T-cell (primary cell): ENCODE results near the gene C15orf39. TPM values are rescaled to one million over a fixed set of nuclear protein-coding genes. Genes with fewer than 3 reads are reported as not detected.
"Not testable (repeated sequence)": the region's sequence is repeated elsewhere in the genome, so short reads cannot be mapped to it uniquely, and the experiment has no call there.

Source experiments
- ATAC-seq, 4 experiments: fragments of 200-7000 bp in 3 of 4; fragments of 150-1000 bp in 1 of 4; cut with Tn5 transposase; replicated peaks in 1 of 4; 1 replicate in 3 of 4; 2 replicates in 1 of 4; pipeline ENCODE4 v1.10.0; 2021; ENCODE audit warnings: moderate library complexity in 3 of 4, mild to moderate bottlenecking in 2 of 4, moderate number of reproducible peaks in 1 of 4
- CTCF ChIA-PET, 2 donors: fragments of 300-600 bp; sonication (Branson Sonifier 250); formaldehyde crosslinking; loops; one replicate each; lab custom pipeline; 2022; ENCODE audit warnings: antibody characterized with exemption in 2 of 2; lab: Charles Lee
- POLR2A ChIA-PET, 2 donors: fragments of 300-600 bp; sonication (Branson Sonifier 250); formaldehyde crosslinking; loops; one replicate each; lab custom pipeline; 2022; ENCODE audit warnings: antibody characterized with exemption in 2 of 2; lab: Charles Lee
- DNase-seq, 35 experiments: peaks; one replicate each; pipeline versions ENCODE4 v3.0.0 to v3.0.0-alpha.2; 2013 to 2023
- H3K27ac ChIP-seq: one replicate; pipeline ENCODE4 v1.5.1; 2013; ENCODE audit warnings: low read length
- H3K27me3 ChIP-seq, 2 experiments: replicated peaks in 1 of 2; 1 replicate in 1 of 2; 2 replicates in 1 of 2; pipeline versions ENCODE4 v1.6.1 to v1.7.0; 2013; ENCODE audit warnings: low read length in 1 of 2, mixed read lengths in 1 of 2; ENCODE audit not compliant: control insufficient read depth in 2 of 2, insufficient read depth in 2 of 2; ENCODE audit errors: extremely low read depth in 1 of 2
- H3K36me3 ChIP-seq, 2 donors: 1 replicate in 1 of 2; 2 replicates in 1 of 2; pipeline versions ENCODE4 v1.6.1 to v1.7.0; 2013; ENCODE audit warnings: low read length in 1 of 2; ENCODE audit not compliant: control insufficient read depth in 2 of 2, insufficient read depth in 1 of 2; ENCODE audit errors: extremely low read depth in 1 of 2
- H3K4me1 ChIP-seq, 2 experiments: 1 replicate in 1 of 2; 2 replicates in 1 of 2; pipeline versions ENCODE4 v1.6.1 to v1.7.0; 2013; ENCODE audit warnings: low read length in 2 of 2, mixed read lengths in 1 of 2; ENCODE audit not compliant: insufficient read depth in 2 of 2, control insufficient read depth in 1 of 2; ENCODE audit errors: extremely low read depth in 1 of 2
- H3K4me3 ChIP-seq, 2 donors: 1 replicate in 1 of 2; 2 replicates in 1 of 2; pipeline versions ENCODE4 v1.5.1 to v1.7.0; 2013; ENCODE audit warnings: mild to moderate bottlenecking in 2 of 2, low read length in 1 of 2, moderate library complexity in 1 of 2; ENCODE audit not compliant: control insufficient read depth in 1 of 2; ENCODE audit errors: extremely low read depth in 1 of 2
- H3K9me3 ChIP-seq: 2 replicates; pipeline ENCODE4 v1.7.0; 2013
- H3K27ac Mint-ChIP-seq, 2 donors: one replicate each; pipeline ENCODE4 v1.8.0; 2020 to 2021; ENCODE audit warnings: mild to moderate bottlenecking in 2 of 2, mixed read lengths in 2 of 2
- H3K27me3 Mint-ChIP-seq, 2 donors: one replicate each; pipeline ENCODE4 v1.8.0; 2021 to 2022; ENCODE audit warnings: mixed read lengths in 2 of 2
- H3K36me3 Mint-ChIP-seq: one replicate; pipeline ENCODE4 v1.8.0; 2021; ENCODE audit warnings: mixed read lengths
- H3K4me1 Mint-ChIP-seq, 3 donors: one replicate each; pipeline ENCODE4 v1.8.0; 2020 to 2022; ENCODE audit warnings: mixed read lengths in 3 of 3, mild to moderate bottlenecking in 1 of 3
- H3K4me3 Mint-ChIP-seq, 3 donors: one replicate each; pipeline ENCODE4 v1.8.0; 2020 to 2022; ENCODE audit warnings: mild to moderate bottlenecking in 3 of 3, mixed read lengths in 3 of 3, moderate library complexity in 3 of 3
- H3K9me3 Mint-ChIP-seq, 3 donors: one replicate each; pipeline ENCODE4 v1.8.0; 2020 to 2022; ENCODE audit warnings: mixed read lengths in 3 of 3
- WGBS: methylation state at CpG from one replicate; pipeline ENCODE4 v1.1.5; 2013; ENCODE audit warnings: missing lambda C conversion rate; ENCODE audit not compliant: insufficient coverage; 5-methylcytosine and 5-hydroxymethylcytosine counted together
- total RNA-seq, 35 experiments: library from RNA in 6 of 35; stranded (reverse) in 6 of 35; fragments of 120-200 nt in 1 of 35; gene quantifications; one replicate each; pipeline versions ENCODE4 v1.2.1 to v1.2.4 and lab custom pipeline; 2013 to 2026

Gene C15orf39
- total RNA-seq, 5 donors from 2014 or later (not counting 1 experiment from before 2014, with no cell fraction given) = 25.2 to 40.3 (median 37.8) TPM

DNA sequence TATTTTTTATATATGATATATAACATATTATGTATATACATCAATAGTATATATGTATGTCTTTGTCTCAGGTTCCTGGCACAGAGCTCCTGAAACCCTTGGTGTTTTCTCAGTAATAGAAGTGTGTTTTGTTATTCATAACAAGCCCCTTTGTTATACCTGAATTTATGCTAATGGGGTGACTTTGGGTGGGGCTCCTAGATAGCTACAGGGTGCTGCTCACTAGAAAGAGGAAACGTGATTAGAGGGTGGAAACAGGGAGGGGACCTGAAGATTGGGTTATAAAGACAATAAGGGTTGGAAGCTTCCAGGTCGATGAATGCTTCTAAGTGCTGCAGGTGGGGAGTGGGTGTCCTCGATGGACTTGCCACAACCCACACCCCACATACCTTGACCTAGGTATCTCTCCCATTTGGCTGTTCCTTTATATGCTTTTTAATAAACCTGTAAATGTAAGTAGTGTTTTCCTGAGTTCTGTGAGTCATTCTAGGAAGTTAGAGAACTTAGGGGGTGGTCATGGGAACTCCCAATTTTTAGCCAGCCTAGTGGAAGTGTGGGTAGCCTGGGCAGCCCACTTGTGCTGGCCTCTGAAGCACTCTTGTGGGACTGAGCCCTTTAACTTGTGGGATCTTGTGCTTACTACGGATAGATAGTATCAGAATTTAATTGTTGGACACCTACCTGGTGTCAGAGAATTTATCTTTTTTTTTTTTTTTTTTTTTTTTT lies 36.9 kb upstream of the C15orf39 start:
- POLR2A ChIA-PET = interaction anchor here in 1 of 2 donors (0.6 kb wide), 1 partner anchor 452 kb away, joined by 3 read pairs; no protein-coding TSS in a partner anchor
- Mint-ChIP-seq H3K27me3 (no peaks in the 10 kb centered on the region), H3K9me3 (no peaks in the 10 kb centered on the region), H3K36me3 (no peaks in the 10 kb centered on the region), H3K27ac (peak overlapping the region in 1 of 2 donors; percentile 26), H3K4me3 (no peak overlapping the region), H3K4me1 (peaks cover 0 to 5% (median 0%) of the 10 kb centered on the region in 3 donors)
- Histone ChIP-seq H3K4me1 (no peaks in the 10 kb centered on the region), H3K36me3 (no peaks in the 10 kb centered on the region), H3K4me3 (no peak overlapping the region), H3K9me3 (no peaks in the 10 kb centered on the region), H3K27me3 (no peaks in the 10 kb centered on the region), H3K27ac (no peak overlapping the region)
- no peak for DNase-seq
- no peak for ATAC-seq
- no CpG with 5 or more reads among the region's 4 CpGs for WGBS
- CTCF ChIA-PET = interaction anchor here in 1 of 2 donors (0.5 kb wide), 1 partner anchor 645 kb away, joined by 6 read pairs; no protein-coding TSS in a partner anchor

DNA sequence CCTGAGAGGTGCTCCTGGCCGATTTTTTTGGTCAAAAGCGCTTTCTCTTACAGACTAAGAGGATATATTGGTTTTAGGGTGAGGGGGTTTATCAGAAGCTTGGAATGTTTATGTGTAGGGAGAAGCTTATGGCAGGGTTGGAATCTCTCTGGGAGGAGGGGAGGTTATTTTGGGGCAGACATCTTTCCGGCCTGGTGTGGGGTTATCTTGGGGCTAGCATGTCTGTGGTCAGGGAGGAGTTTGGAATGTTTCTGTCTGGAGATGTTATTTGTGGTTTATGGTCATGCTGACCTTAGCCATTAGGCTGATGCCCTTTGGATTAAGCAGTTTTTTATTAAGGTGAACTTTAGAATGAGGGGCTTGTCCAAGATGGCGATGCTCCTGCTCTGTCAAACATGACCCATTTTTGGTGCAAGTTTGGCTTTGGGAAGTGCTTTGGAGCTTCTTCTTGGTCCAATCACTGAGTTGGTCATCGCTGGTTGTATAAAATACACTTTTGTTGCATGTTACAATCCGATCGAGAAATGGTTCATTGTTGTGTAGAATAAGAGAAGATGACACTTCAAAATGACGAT lies 35.1 kb upstream of the C15orf39 start:
- H3K27ac ChIP-seq, H3K9me3 ChIP-seq, H3K4me3 Mint-ChIP-seq, H3K4me3 ChIP-seq, H3K27ac Mint-ChIP-seq, H3K36me3 ChIP-seq, CTCF ChIA-PET, H3K27me3 ChIP-seq, H3K4me1 ChIP-seq, DNase-seq, ATAC-seq, H3K27me3 Mint-ChIP-seq, H3K9me3 Mint-ChIP-seq, H3K4me1 Mint-ChIP-seq, H3K36me3 Mint-ChIP-seq, POLR2A ChIA-PET: not testable (repeated sequence)
- 85% methylated on average over 6 of the region's 8 CpGs for WGBS

DNA sequence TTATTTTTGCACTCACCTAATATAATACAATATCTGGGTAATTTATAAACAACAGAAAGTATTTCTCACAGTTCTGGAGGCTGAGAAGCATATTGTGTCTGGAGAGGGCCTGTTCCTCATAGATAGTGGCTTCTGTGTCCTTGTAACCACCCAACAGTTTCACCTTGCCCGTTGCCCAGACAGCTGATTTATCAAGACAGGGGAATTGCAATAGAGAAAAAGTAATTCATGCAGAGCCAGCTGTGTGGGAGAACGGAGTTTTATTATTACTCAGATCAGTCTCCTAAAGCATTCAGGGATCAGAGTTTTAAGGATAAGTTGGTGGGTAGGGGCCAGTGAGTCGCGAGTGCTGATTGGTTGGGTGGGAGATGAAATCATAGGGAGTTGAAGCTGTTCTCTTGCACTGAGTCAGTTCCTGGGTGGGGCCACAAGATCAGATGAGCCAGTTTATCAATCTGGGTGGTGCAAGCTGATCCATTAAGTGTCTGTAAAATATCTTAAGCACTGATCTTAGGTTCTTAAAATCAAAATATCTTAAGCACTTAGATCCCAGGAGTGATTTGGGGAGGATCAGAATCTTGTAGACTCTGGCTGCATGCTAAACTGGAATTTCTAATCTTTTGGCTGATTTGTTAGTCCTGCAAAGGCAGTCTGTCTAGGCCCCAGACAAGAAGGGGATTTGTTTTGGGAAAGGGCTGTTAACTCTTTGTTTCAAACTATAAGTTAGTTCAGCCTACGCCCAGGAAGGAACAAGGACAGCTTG lies 33.9 kb upstream of the C15orf39 start:
- ChIA-PET CTCF (no interaction called here), POLR2A (no interaction called here)
- peak overlapping the region in 1 of 2 donors; percentile 24 for H3K27ac Mint-ChIP-seq
- no peaks in the 10 kb centered on the region for H3K9me3 Mint-ChIP-seq
- WGBS = 87% methylated on average over 3 of the region's 5 CpGs
- Histone ChIP-seq H3K27me3 (no peaks in the 10 kb centered on the region), H3K27ac (no peak overlapping the region), H3K4me1 (no peaks in the 10 kb centered on the region), H3K9me3 (no peaks in the 10 kb centered on the region), H3K36me3 (no peaks in the 10 kb centered on the region), H3K4me3 (no peak overlapping the region)
- H3K4me1 Mint-ChIP-seq = peaks cover 0 to 10% (median 7%) of the 10 kb centered on the region in 3 donors
- H3K27me3 Mint-ChIP-seq = no peaks in the 10 kb centered on the region
- no peak for DNase-seq
- no peak overlapping the region for H3K4me3 Mint-ChIP-seq
- no peaks in the 10 kb centered on the region for H3K36me3 Mint-ChIP-seq
- no peak for ATAC-seq

DNA sequence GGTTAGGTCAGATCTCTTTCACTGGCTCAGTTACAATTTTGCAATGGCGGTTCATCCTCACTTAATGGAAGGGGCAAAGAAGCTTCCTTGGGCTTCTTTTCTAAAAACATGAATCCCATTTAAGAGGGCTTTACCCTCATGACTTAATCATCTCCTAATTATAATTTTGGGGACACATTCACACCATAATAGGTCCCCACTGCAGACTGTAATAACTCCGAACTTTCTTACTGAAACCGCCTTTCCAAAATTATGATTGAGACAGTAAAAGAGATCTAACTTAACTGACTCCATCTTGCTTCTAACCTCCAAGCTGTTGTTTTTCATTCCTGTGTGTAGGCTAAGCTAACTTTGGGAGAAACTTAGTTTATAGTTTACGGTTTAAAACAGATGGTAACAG lies 33.3 kb upstream of the C15orf39 start:
- H3K4me1 Mint-ChIP-seq = peaks cover 0 to 10% (median 7%) of the 10 kb centered on the region in 3 donors
- ChIA-PET CTCF (no interaction called here), POLR2A (no interaction called here)
- no peak overlapping the region for H3K4me3 Mint-ChIP-seq
- H3K4me1 ChIP-seq = no peaks in the 10 kb centered on the region
- H3K9me3 Mint-ChIP-seq = no peaks in the 10 kb centered on the region
- no peaks in the 10 kb centered on the region for H3K36me3 ChIP-seq
- no peak overlapping the region for H3K27ac ChIP-seq
- WGBS = 100% methylated on average over 1 of the region's 4 CpGs
- ATAC-seq (no peak), DNase-seq (no peak)
- H3K27me3 ChIP-seq = no peaks in the 10 kb centered on the region
- H3K4me3 ChIP-seq = no peak overlapping the region
- no peak overlapping the region for H3K27ac Mint-ChIP-seq
- H3K9me3 ChIP-seq = no peaks in the 10 kb centered on the region
- no peaks in the 10 kb centered on the region for H3K27me3 Mint-ChIP-seq
- no peaks in the 10 kb centered on the region for H3K36me3 Mint-ChIP-seq

DNA sequence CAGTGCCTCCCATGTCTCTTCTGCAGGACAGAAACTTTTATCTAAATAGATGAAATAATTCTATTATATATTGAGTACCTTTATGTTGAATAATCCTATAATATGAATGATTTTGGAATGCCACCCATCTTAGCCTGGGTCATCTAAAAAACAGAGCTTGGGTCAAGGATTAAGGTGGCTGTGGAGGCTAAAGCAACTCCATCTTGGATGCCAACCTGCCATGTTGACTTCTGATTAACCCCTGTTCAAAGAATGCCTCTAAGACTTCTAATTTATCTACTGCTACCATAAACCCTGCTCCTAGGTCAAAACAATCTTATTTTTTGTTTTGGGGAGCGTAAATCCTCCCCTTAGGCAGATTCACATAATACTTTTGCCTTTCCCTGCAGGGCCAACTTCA lies 31.5 kb upstream of the C15orf39 start:
- Histone ChIP-seq H3K36me3 (no peaks in the 10 kb centered on the region), H3K4me1 (no peaks in the 10 kb centered on the region), H3K27ac (no peak overlapping the region), H3K4me3 (no peak overlapping the region), H3K9me3 (no peaks in the 10 kb centered on the region), H3K27me3 (no peaks in the 10 kb centered on the region)
- DNase-seq (no peak), ATAC-seq (no peak)
- Mint-ChIP-seq H3K27ac (no peak overlapping the region), H3K27me3 (no peaks in the 10 kb centered on the region), H3K4me3 (no peak overlapping the region), H3K4me1 (peaks cover 0 to 10% (median 7%) of the 10 kb centered on the region in 3 donors), H3K36me3 (no peaks in the 10 kb centered on the region), H3K9me3 (no peaks in the 10 kb centered on the region)
- CTCF ChIA-PET = no interaction called here
- POLR2A ChIA-PET = no interaction called here
- no CpG with 5 or more reads among the region's 1 CpG for WGBS

DNA sequence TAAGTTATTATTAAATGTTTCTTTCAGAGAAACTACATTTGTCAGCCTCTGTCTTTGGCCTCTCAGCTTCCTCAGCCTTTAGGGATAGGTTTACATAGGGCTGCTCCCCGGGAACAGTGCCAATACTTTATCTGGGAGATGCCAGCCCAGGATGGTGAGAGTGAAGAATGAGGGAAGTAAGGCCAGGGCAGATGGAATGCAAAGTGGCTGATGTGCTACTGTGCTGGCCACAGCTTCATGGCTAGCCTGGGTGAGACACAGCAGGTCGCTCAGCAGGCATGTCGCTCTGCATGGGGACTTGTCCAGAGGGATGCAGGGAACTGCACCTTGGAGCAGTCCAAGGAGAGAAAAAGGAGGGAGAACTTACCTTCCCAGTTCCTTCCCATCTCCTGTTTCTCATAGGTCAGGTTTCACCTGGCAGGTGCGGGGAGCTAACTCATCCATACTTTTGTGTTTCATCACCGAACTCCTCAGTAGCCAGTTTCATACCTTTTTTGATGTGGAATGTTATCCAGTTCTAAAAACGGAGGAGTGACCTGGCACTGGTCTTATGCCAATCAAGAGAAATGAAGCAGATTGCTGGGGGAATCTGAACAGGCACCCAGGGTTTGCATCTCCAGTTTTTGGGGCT lies 30.9 kb upstream of the C15orf39 start:
- no peak overlapping the region for H3K4me3 Mint-ChIP-seq
- H3K36me3 ChIP-seq = no peaks in the 10 kb centered on the region

More for the DNA sequence above, 30.9 kb upstream of the C15orf39 start:
- Histone ChIP-seq H3K9me3 (no peaks in the 10 kb centered on the region), H3K27me3 (no peaks in the 10 kb centered on the region), H3K4me3 (no peak overlapping the region), H3K27ac (no peak overlapping the region), H3K4me1 (no peaks in the 10 kb centered on the region)
- H3K9me3 Mint-ChIP-seq = no peaks in the 10 kb centered on the region
- H3K27ac Mint-ChIP-seq = no peak overlapping the region
- no peaks in the 10 kb centered on the region for H3K27me3 Mint-ChIP-seq
- WGBS = 80% methylated on average over 5 of the region's 6 CpGs
- POLR2A ChIA-PET = no interaction called here
- ATAC-seq (no peak), DNase-seq (no peak)
- CTCF ChIA-PET = no interaction called here
- H3K36me3 Mint-ChIP-seq = no peaks in the 10 kb centered on the region
- peaks cover 0 to 10% (median 7%) of the 10 kb centered on the region in 3 donors for H3K4me1 Mint-ChIP-seq
